SK-N-SH (cell line): Measurements from ENCODE around the gene TMEM248. TPM values are rescaled to one million over a fixed set of nuclear protein-coding genes. Genes with fewer than 3 reads are reported as not detected.

Experiments used
- CTCF ChIA-PET: fragments of 300-600, 350-600 bp; formaldehyde crosslinking; extraction: SDS; loops from one replicate; lab custom pipeline; 2021; lab: Yijun Ruan, JAX
- POLR2A ChIA-PET: fragments of 350-600 bp; sonication (Branson Sonifier 250); formaldehyde crosslinking; extraction: SDS; loops from one replicate; lab custom pipeline; 2020; ENCODE audit warnings: antibody characterized with exemption, inconsistent platforms; lab: Yijun Ruan, JAX
- DNase-seq: peaks from one replicate; pipeline ENCODE4 v3.0.0; 2012
- H2AFZ ChIP-seq: fragments of 200-600 bp; sonication (generic); 2 replicates; pipeline ENCODE4 v1.8.1; 2016; ENCODE audit warnings: antibody characterized with exemption, mild to moderate bottlenecking, low read depth
- H3F3A ChIP-seq: fragments of 200-600 bp; sonication (generic); replicated peaks from 2 replicates; pipeline ENCODE3; 2016; ENCODE audit warnings: antibody characterized with exemption, mild to moderate bottlenecking; ENCODE audit not compliant: insufficient read depth
- H3K27ac ChIP-seq, 2 experiments: fragments of 200-500 bp in 1 of 2; fragments of 200-600 bp in 1 of 2; sonication (Bioruptor generic) in 1 of 2; sonication (generic), shearing (Covaris generic) in 1 of 2; 2 replicates each; pipeline versions ENCODE4 v1.5.1 to v1.6.1; 2014 to 2016; ENCODE audit warnings: low read depth in 2 of 2, inconsistent platforms in 1 of 2, low read length in 1 of 2, mild to moderate bottlenecking in 1 of 2, mixed read lengths in 1 of 2
- H3K27me3 ChIP-seq: fragments of 200-600 bp; sonication (generic), shearing (Covaris generic); 2 replicates; pipeline ENCODE4 v1.6.1; 2016; ENCODE audit warnings: mixed run types; ENCODE audit not compliant: insufficient read depth
- H3K36me3 ChIP-seq, 2 experiments: fragments of 200-500 bp in 1 of 2; fragments of 200-600 bp in 1 of 2; sonication (Bioruptor generic) in 1 of 2; sonication (generic) in 1 of 2; replicated peaks in 1 of 2; 2 replicates each; pipeline versions ENCODE3 to v1.5.1; 2014 to 2016; ENCODE audit warnings: low read length in 1 of 2, mild to moderate bottlenecking in 1 of 2; ENCODE audit not compliant: insufficient read depth in 2 of 2, control insufficient read depth in 1 of 2
- H3K4me1 ChIP-seq, 2 experiments: fragments of 200-500 bp in 1 of 2; fragments of 200-600 bp in 1 of 2; sonication (Bioruptor generic) in 1 of 2; sonication (generic), shearing (Covaris generic) in 1 of 2; 2 replicates each; pipeline versions ENCODE4 v1.5.1 to v1.6.1; 2014 to 2016; ENCODE audit warnings: low read depth in 1 of 2, low read length in 1 of 2, mixed run types in 1 of 2; ENCODE audit not compliant: insufficient read depth in 2 of 2, control insufficient read depth in 1 of 2
- H3K4me2 ChIP-seq: fragments of 200-600 bp; sonication (generic), shearing (Covaris generic); 2 replicates; pipeline ENCODE4 v1.6.1; 2017; ENCODE audit warnings: mixed run types
- H3K4me3 ChIP-seq, 2 experiments: fragments of 200-500 bp in 1 of 2; fragments of 200-600 bp in 1 of 2; sonication (Bioruptor generic) in 1 of 2; sonication (generic), shearing (Covaris generic) in 1 of 2; 2 replicates each; pipeline versions ENCODE4 v1.5.1 to v1.8.1; 2014 to 2016; ENCODE audit warnings: low read depth in 2 of 2, inconsistent platforms in 1 of 2, low read length in 1 of 2, mild to moderate bottlenecking in 1 of 2, mixed read lengths in 1 of 2, moderate library complexity in 1 of 2
- H3K79me2 ChIP-seq: fragments of 200-600 bp; sonication (generic); 2 replicates; pipeline ENCODE4 v1.8.1; 2017; ENCODE audit warnings: mild to moderate bottlenecking; ENCODE audit not compliant: insufficient read depth
- H3K9ac ChIP-seq: fragments of 200-600 bp; sonication (generic); 2 replicates; pipeline ENCODE4 v1.6.1; 2017; ENCODE audit warnings: mixed run types
- H3K9me2 ChIP-seq: fragments of 200-600 bp; sonication (generic); 2 replicates; pipeline ENCODE4 v1.6.1; 2017; ENCODE audit warnings: mixed run types
- H3K9me3 ChIP-seq: fragments of 200-600 bp; sonication (generic); 2 replicates; pipeline ENCODE4 v1.6.1; 2017; ENCODE audit warnings: mixed run types, mild to moderate bottlenecking, moderate library complexity
- H4K20me1 ChIP-seq: fragments of 200-600 bp; sonication (generic); 2 replicates; pipeline ENCODE4 v1.6.1; 2017; ENCODE audit warnings: mild to moderate bottlenecking, mixed run types; ENCODE audit not compliant: insufficient read depth
- CHD2 ChIP-seq: fragments of 150-350 bp; IDR thresholded peaks from 2 replicates; pipeline ENCODE4 v1.6.1; 2018; ENCODE audit warnings: low read length; ENCODE audit not compliant: partially characterized antibody
- ELF1 ChIP-seq: IDR thresholded peaks from 2 replicates; pipeline ENCODE4 v1.4.0; 2012
- EP300 ChIP-seq, 2 experiments: IDR thresholded peaks; 2 replicates each; pipeline versions ENCODE4 v1.4.0 to v1.6.1; 2012; ENCODE audit warnings: borderline replicate concordance in 1 of 2, low read depth in 1 of 2, low read length in 1 of 2
- EZH2phosphoT487 ChIP-seq: fragments of 200-600 bp; sonication (generic); IDR thresholded peaks from 2 replicates; pipeline ENCODE4 v1.6.1; 2017; ENCODE audit warnings: low read depth, mixed run types, mild to moderate bottlenecking, antibody characterized with exemption, moderate library complexity, borderline replicate concordance
- FOSL2 ChIP-seq: IDR thresholded peaks from 2 replicates; pipeline ENCODE4 v1.4.0; 2012; ENCODE audit warnings: low read depth, mild to moderate bottlenecking, moderate library complexity, borderline replicate concordance
- FOXJ3 ChIP-seq: sonication (generic); formaldehyde crosslinking; IDR thresholded peaks from 2 replicates; pipeline ENCODE4 v1.5.1; 2020; ENCODE audit warnings: mild to moderate bottlenecking, missing genetic modification reagents
- FOXM1 ChIP-seq: IDR thresholded peaks from 2 replicates; pipeline ENCODE4 v1.4.0; 2012; ENCODE audit warnings: low read depth, mild to moderate bottlenecking
- GATA2 ChIP-seq: sonication (generic); formaldehyde crosslinking; IDR thresholded peaks from 2 replicates; pipeline ENCODE4 v1.5.0; 2020; ENCODE audit warnings: mild to moderate bottlenecking, missing genetic modification reagents
- MXI1 ChIP-seq: IDR thresholded peaks from 2 replicates; pipeline ENCODE4 v1.6.1; 2012; ENCODE audit warnings: mild to moderate bottlenecking, low read depth, low read length, improper control_type of control experiment
- RAD21 ChIP-seq: IDR thresholded peaks from 2 replicates; pipeline ENCODE4 v1.6.1; 2012; ENCODE audit warnings: mild to moderate bottlenecking, low read length
- RCOR1 ChIP-seq: fragments of 150-350 bp; IDR thresholded peaks from 2 replicates; pipeline ENCODE4 v1.6.1; 2017; ENCODE audit warnings: antibody characterized with exemption, low read length
- RXRA ChIP-seq: IDR thresholded peaks from 2 replicates; pipeline ENCODE4 v1.4.0; 2012; ENCODE audit warnings: low read depth, mild to moderate bottlenecking, borderline replicate concordance
- TAF1 ChIP-seq: IDR thresholded peaks from 2 replicates; pipeline ENCODE4 v1.6.1; 2012; ENCODE audit warnings: low read depth, mild to moderate bottlenecking, low read length, moderate library complexity, borderline replicate concordance
- TCF12 ChIP-seq: IDR thresholded peaks from 2 replicates; pipeline ENCODE4 v1.4.0; 2012
- WGBS: methylation state at CpG from one replicate; pipeline ENCODE4 v1.1.6; 2017; ENCODE audit warnings: low lambda C conversion rate; 5-methylcytosine and 5-hydroxymethylcytosine counted together
- polyA plus RNA-seq, 3 experiments: library from polyadenylated mRNA; depleted of rRNA; stranded (reverse); fragments of >200 nt; gene quantifications; 2 replicates each; pipeline ENCODE4 v1.2.3, GENCODE V29; 2012
- TF ChIP-seq, protein P1 (sequence below): fragments of 150-350 bp; IDR thresholded peaks from 2 replicates; pipeline ENCODE4 v1.6.1; 2017; ENCODE audit warnings: antibody characterized with exemption, low read length, low read depth, borderline replicate concordance
- TF ChIP-seq, protein P2 (sequence below): IDR thresholded peaks from 2 replicates; pipeline ENCODE4 v1.4.0; 2012; ENCODE audit warnings: low read depth, borderline replicate concordance

Gene TMEM248
- polyA plus RNA-seq, 1 of the 3 experiments (the other 2 are of a cell fraction): 185 TPM

DNA sequence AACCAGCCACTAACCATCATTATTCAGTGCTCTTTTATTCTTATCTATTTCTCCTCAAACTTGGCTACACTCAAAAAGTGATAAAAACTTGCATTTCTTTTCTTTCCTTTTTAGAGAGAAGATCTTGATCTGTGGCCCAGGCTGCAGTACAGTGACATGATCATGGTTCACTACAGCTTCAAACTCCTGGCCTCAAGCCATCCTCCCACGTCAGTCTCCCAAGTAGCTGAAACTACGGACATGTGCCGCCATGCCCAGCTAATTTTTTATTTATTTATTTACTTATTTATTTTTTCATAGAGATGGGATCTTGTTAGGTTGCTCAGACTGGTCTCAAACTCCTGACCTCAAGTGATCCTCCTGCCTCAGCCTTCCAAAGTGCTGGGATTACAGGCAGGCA, 24.6 kb upstream of the TMEM248 start:
- no peak for TF ChIP-seq ELF1
- TF ChIP-seq FOSL2: no peak
- no peak for TF ChIP-seq RXRA
- no peak for TF ChIP-seq FOXM1
- TF ChIP-seq, all 33 proteins: peak for 0
- DNase-seq: no peak
- H3K27ac ChIP-seq: no peak overlapping the region
- H3K9me3 ChIP-seq: no peaks in the 10 kb centered on the region
- no peak overlapping the region for H2AFZ ChIP-seq
- H4K20me1 ChIP-seq: no peaks in the 10 kb centered on the region
- WGBS: 89% methylated on average over 3 of the region's 3 CpGs
- CTCF ChIA-PET: interaction anchor here (1.0 to 3.4 kb wide), 2 partner anchors 9 to 11 kb away, joined by 3 to 11 read pairs; no protein-coding TSS in a partner anchor
- H3K4me3 ChIP-seq: no peak overlapping the region
- H3K4me2 ChIP-seq: no peak overlapping the region
- peaks cover 12 to 43% of the 10 kb centered on the region in 2 experiments for H3K36me3 ChIP-seq
- H3K9ac ChIP-seq: no peak overlapping the region
- POLR2A ChIA-PET: no interaction called here
- no peaks in the 10 kb centered on the region for H3K27me3 ChIP-seq
- H3K79me2 ChIP-seq: no peaks in the 10 kb centered on the region
- H3K4me1 ChIP-seq: no peaks in the 10 kb centered on the region
- H3K9me2 ChIP-seq: no peaks in the 10 kb centered on the region
- H3F3A ChIP-seq: no peaks in the 10 kb centered on the region

DNA sequence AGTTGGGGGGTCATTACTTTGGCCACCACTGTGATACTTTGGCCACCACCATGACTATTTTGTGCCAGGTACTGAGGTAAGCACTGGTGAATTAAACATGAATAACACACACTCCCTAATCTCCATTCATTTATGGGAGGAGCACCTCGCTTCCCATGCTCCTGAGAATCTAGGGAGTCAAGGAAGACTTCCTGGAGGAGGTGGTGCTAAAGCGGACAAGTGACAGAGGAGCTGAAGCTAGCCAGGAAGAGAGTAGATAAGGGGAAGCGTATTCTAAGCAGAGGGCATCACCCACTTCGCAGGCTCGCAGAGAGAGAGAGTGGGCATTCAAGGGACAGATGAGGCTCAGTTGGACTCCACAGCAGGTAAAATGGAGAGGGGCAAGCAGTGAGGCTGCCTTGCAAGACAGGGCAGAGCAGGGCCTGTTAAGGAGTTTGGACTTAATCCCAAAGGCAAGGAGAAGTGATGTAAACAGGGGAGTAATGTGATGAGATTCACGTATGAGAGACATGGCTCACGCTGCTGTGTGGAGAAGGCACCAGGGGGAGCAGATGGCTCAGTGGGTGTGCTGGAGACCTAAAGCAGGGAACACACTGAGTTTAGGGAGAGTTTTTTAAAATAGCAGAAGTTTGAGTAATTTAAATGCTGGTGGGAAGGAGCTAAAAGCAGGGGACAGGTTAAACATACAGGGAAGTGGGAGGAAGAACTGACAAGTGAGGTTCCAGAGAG, 21.3 kb upstream of the TMEM248 start:
- H3K79me2 ChIP-seq: no peaks in the 10 kb centered on the region
- no peak overlapping the region for H2AFZ ChIP-seq
- no peak overlapping the region for H3K4me2 ChIP-seq
- H3K9me2 ChIP-seq: no peaks in the 10 kb centered on the region
- H3K27me3 ChIP-seq: no peaks in the 10 kb centered on the region
- CTCF ChIA-PET: no interaction called here
- no peaks in the 10 kb centered on the region for H4K20me1 ChIP-seq
- H3K4me1 ChIP-seq: no peaks in the 10 kb centered on the region
- H3K9ac ChIP-seq: no peak overlapping the region
- no peak overlapping the region for H3K27ac ChIP-seq
- POLR2A ChIA-PET: no interaction called here
- TF ChIP-seq FOXJ3 (CRISPR knock-in tag) (no peak), MXI1 (no peak), RCOR1 (no peak), TCF12 (no peak), FOXM1 (no peak), EP300 (IDR thresholded peaks at IDR 0.05; ENCODE audit: borderline replicate concordance in 1 of 2, low read depth in 1 of 2, low read length in 1 of 2) (no peak), EZH2phosphoT487 (no peak), GATA2 (CRISPR knock-in tag) (no peak), RAD21 (no peak), CHD2 (no peak), TAF1 (no peak), ELF1 (no peak)
- TF ChIP-seq, protein P1, sequence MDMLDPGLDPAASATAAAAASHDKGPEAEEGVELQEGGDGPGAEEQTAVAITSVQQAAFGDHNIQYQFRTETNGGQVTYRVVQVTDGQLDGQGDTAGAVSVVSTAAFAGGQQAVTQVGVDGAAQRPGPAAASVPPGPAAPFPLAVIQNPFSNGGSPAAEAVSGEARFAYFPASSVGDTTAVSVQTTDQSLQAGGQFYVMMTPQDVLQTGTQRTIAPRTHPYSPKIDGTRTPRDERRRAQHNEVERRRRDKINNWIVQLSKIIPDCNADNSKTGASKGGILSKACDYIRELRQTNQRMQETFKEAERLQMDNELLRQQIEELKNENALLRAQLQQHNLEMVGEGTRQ: no peak
- TF ChIP-seq, protein P2, sequence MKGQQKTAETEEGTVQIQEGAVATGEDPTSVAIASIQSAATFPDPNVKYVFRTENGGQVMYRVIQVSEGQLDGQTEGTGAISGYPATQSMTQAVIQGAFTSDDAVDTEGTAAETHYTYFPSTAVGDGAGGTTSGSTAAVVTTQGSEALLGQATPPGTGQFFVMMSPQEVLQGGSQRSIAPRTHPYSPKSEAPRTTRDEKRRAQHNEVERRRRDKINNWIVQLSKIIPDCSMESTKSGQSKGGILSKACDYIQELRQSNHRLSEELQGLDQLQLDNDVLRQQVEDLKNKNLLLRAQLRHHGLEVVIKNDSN: no peak
- no peak for DNase-seq
- no peaks in the 10 kb centered on the region for H3K9me3 ChIP-seq
- peaks cover 16 to 30% of the 10 kb centered on the region in 2 experiments for H3K36me3 ChIP-seq
- H3F3A ChIP-seq: no peaks in the 10 kb centered on the region
- no peak overlapping the region for H3K4me3 ChIP-seq
- 90% methylated on average over 7 of the region's 7 CpGs for WGBS
